Left lobe of liver (tissue), 2 donors: ENCODE measurements around the gene SLC22A12. TPM values are rescaled to one million over a fixed set of nuclear protein-coding genes. Genes with fewer than 3 reads are reported as not detected.
A peak's percentile ranks its signal among the peaks of the same experiment; 100 is the strongest.
"Not testable (repeated sequence)": the region's sequence is repeated elsewhere in the genome, so short reads cannot be mapped to it uniquely, and the experiment has no call there.

Experiments used
- ATAC-seq: fragments of 200-7000 bp; cut with Tn5 transposase; one replicate; pipeline ENCODE4 v1.9.1; 2020; ENCODE audit warnings: mild to moderate bottlenecking, moderate library complexity
- DNase-seq: peaks from one replicate; pipeline ENCODE4 v3.0.0-alpha.2; 2020; ENCODE audit warnings: low spot score
- total RNA-seq: library from RNA; stranded (reverse); gene quantifications from one replicate; pipeline ENCODE4 v1.2.1, GENCODE V29; 2021
- donor health status: DM: no; HTN: no; CAD: no; lungs with moderate emphysema.
- donor health status: DM: no; HTN: yes; CAD: no.

Gene SLC22A12
- total RNA-seq: not detected

GRCh38 chr11:64590763-64591221 lies at the start of gene SLC22A12:
Gene SLC22A12, plus strand, starts transcription at chr11:64591220. Its CDS starts 337 bp downstream, at chr11:64591557.
- DNase-seq: no peak
- ATAC-seq: peak; percentile 63

GRCh38 chr11:64542172-64543125 lies 48.6 kb upstream of the SLC22A12 start:
- ATAC-seq: no peak
- no peak for DNase-seq

GRCh38 chr11:64543818-64544217 lies 47.2 kb upstream of the SLC22A12 start:
- no peak for DNase-seq
- ATAC-seq: no peak

- ATAC-seq (no peak), DNase-seq (no peak)
Observed at GRCh38 chr11:64544616-64545296, 46.3 kb upstream of the SLC22A12 start.

- no peak for ATAC-seq
- DNase-seq: no peak
Observed at GRCh38 chr11:64545619-64546018, 45.4 kb upstream of the SLC22A12 start.

- ATAC-seq (no peak), DNase-seq (no peak)
Observed at GRCh38 chr11:64546176-64546575, 44.8 kb upstream of the SLC22A12 start.

GRCh38 chr11:64546600-64546999 lies 44.4 kb upstream of the SLC22A12 start:
- ATAC-seq (no peak), DNase-seq (no peak)

GRCh38 chr11:64549969-64550368 lies 41.1 kb upstream of the SLC22A12 start:
- DNase-seq (no peak), ATAC-seq (no peak)

GRCh38 chr11:64553554-64554201 lies 37.3 kb upstream of the SLC22A12 start:
- DNase-seq (no peak), ATAC-seq (peak; percentile 80)

- DNase-seq: no peak
Observed at GRCh38 chr11:64556044-64556720, 34.8 kb upstream of the SLC22A12 start.

GRCh38 chr11:64556721-64557250 lies 34.2 kb upstream of the SLC22A12 start:
- DNase-seq: no peak
- ATAC-seq: no peak

More at GRCh38 chr11:64556044-64556720, 34.8 kb upstream of the SLC22A12 start:
- ATAC-seq: no peak

GRCh38 chr11:64558065-64558745 lies 32.8 kb upstream of the SLC22A12 start:
- ATAC-seq (no peak), DNase-seq (no peak)

GRCh38 chr11:64558869-64559268 lies 32.2 kb upstream of the SLC22A12 start:
- ATAC-seq (no peak), DNase-seq (no peak)

GRCh38 chr11:64559351-64560138 lies 31.5 kb upstream of the SLC22A12 start:
- ATAC-seq: no peak

GRCh38 chr11:64560139-64560771 lies 30.8 kb upstream of the SLC22A12 start:
- ATAC-seq (no peak), DNase-seq (no peak)

More at GRCh38 chr11:64559351-64560138, 31.5 kb upstream of the SLC22A12 start:
- DNase-seq: no peak

GRCh38 chr11:64560941-64561340 lies 30.1 kb upstream of the SLC22A12 start:
- ATAC-seq (no peak), DNase-seq (no peak)

- not testable (repeated sequence) for ATAC-seq, DNase-seq
Observed at GRCh38 chr11:64561429-64561828, 29.6 kb upstream of the SLC22A12 start.

- DNase-seq: no peak
- ATAC-seq: peak; percentile 32
Observed at GRCh38 chr11:64561984-64562722, 28.9 kb upstream of the SLC22A12 start.
